OCI-LY3 (cell line): ENCODE measurements around the gene RELB.

ENCODE experiments used
- CTCF ChIP-seq: fragments of 200-600, 300-600 bp; sonication (generic); IDR thresholded peaks from 2 replicates; pipeline ENCODE4 v1.5.1; 2014; ENCODE audit warnings: antibody characterized with exemption, low read length, low read depth
- EZH2phosphoT487 ChIP-seq: fragments of 200-600 bp; shearing (Covaris generic); IDR thresholded peaks from 2 replicates; pipeline ENCODE4 v1.6.1; 2018; ENCODE audit warnings: antibody characterized with exemption, mixed run types, low read depth

DNA sequence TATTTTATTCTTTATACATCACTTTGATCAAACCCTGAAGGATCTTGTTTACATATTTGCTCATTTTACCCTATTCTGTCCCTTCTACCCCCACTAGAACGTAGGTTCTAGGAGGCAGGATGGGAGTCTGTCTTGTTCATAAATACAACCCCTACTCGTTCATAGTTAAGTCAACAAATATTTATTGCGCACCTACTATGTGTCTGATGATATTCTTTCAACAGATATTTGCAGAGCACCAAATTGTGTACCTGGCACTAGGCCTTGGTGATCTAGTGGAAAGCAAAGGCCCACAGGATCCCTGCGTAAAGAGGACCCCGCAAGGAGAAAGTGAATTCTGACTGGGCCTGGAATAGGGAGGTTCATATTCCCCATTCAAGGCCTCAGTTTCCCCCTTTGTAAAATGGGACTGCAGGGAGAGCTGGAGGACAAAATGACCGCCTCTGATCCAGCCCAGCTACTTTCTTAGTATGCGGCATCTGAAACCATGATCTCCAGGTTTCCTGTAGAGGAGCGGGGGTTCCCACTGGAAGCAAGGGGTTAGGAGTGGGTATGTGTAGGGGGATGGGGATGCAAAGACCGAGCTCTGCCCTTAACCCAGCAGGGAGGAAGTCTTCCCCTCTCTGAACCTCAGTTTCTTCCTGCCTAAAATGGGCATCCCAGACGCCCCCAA is 77.3 kb downstream of the RELB start:
- TF ChIP-seq CTCF, result no peak
- TF ChIP-seq EZH2phosphoT487, result no peak
